Gastrocnemius medialis (tissue), 4 donors: ENCODE data around the gene HIVEP3. TPM values are rescaled to one million over a fixed set of nuclear protein-coding genes. Genes with fewer than 3 reads are reported as not detected.

Source experiments
- ATAC-seq, 2 donors: fragments of 150-250 bp; one replicate each; pipeline ENCODE4 v1.9.1; 2016
- DNase-seq, 2 donors: peaks; one replicate each; pipeline ENCODE4 v3.0.0-alpha.2; 2019
- H3K27ac ChIP-seq, 4 donors: fragments of 200-600 bp; sonication (generic); 1 replicate in 1 of 4; 2 replicates in 3 of 4; pipeline ENCODE4 v1.5.1; 2016 to 2018; ENCODE audit warnings: mild to moderate bottlenecking in 2 of 4, moderate library complexity in 1 of 4
- H3K27me3 ChIP-seq, 3 donors: fragments of 200-600 bp; sonication (generic) in 2 of 3; 1 replicate in 1 of 3; 2 replicates in 2 of 3; pipeline versions ENCODE4 v1.5.1 to v1.6.0; 2016 to 2019; ENCODE audit warnings: mild to moderate bottlenecking in 1 of 3, moderate library complexity in 1 of 3
- H3K36me3 ChIP-seq, 2 donors: fragments of 200-600 bp; sonication (generic) in 1 of 2; one replicate each; pipeline ENCODE4 v1.5.1; 2017 to 2018
- H3K4me1 ChIP-seq, 2 donors: fragments of 200-600 bp; sonication (generic) in 1 of 2; one replicate each; pipeline ENCODE4 v1.5.1; 2016 to 2017; ENCODE audit warnings: mild to moderate bottlenecking in 2 of 2
- H3K4me3 ChIP-seq, 4 donors: fragments of 200-600 bp; sonication (generic) in 3 of 4; 1 replicate in 1 of 4; 2 replicates in 3 of 4; pipeline ENCODE4 v1.5.1; 2016 to 2019; ENCODE audit warnings: mild to moderate bottlenecking in 2 of 4
- H3K9me3 ChIP-seq, 3 donors: fragments of 200-600 bp; sonication (generic) in 2 of 3; 1 replicate in 1 of 3; 2 replicates in 2 of 3; pipeline ENCODE4 v1.5.1; 2016 to 2019
- CTCF ChIP-seq, 5 experiments: fragments of 450-650 bp in 3 of 5; fragments of 200-600 bp in 2 of 5; sonication (generic) in 2 of 5; IDR thresholded peaks in 4 of 5; conservative IDR thresholded peaks in 1 of 5; 1 replicate in 4 of 5; 2 replicates in 1 of 5; pipeline ENCODE4 v1.5.1; 2016 to 2019; ENCODE audit warnings: antibody characterized with exemption in 5 of 5, mild to moderate bottlenecking in 3 of 5, moderate library complexity in 3 of 5
- POLR2A ChIP-seq, 2 donors: fragments of 450-650 bp; IDR thresholded peaks; one replicate each; pipeline ENCODE4 v1.6.1; 2017; ENCODE audit warnings: antibody characterized with exemption in 2 of 2, mild to moderate bottlenecking in 2 of 2, moderate library complexity in 2 of 2
- in situ Hi-C, 4 donors: fragments of 200-750 bp; cut with MboI; loops; one replicate each; pipeline versions ENCODE4 v1.15.0 to v1.8.0; 2017; ENCODE audit warnings: low sequenced_read_pairs in 4 of 4
- intact Hi-C: fragments of 100-400 bp; cut with DNase I; formaldehyde crosslinking; loops from one replicate; pipeline ENCODE4 v1.15.1; 2023; ENCODE audit warnings: low total_unique reads
- total RNA-seq, 4 donors: library from RNA; depleted of rRNA; stranded (reverse); fragments of >200 nt; gene quantifications; one replicate each; pipeline versions ENCODE4 v1.1.0 to v1.2.3, GENCODE V29; 2016

HIVEP3 gene
- total RNA-seq, 4 donors from 2014 or later: 0.80 to 1.8 (median 1.3) TPM

- intact Hi-C loops: no loop called here
- ATAC-seq: no peak
- TF ChIP-seq POLR2A (IDR thresholded peaks at IDR 0.05) (no peak), CTCF (IDR thresholded peaks at IDR 0.05 in 4 of 5, conservative IDR thresholded peaks at IDR 0.05 in 1 of 5) (no peak)
Observed at GRCh38 chr1:41939194-41939593, 20.5 kb upstream of the HIVEP3 start.

GRCh38 chr1:41936107-41936506 is 17.4 kb upstream of the HIVEP3 start:
- Histone ChIP-seq H3K9me3 (no peaks in the 10 kb centered on the region), H3K36me3 (no peaks in the 10 kb centered on the region), H3K27me3 (no peaks in the 10 kb centered on the region), H3K4me1 (no peaks in the 10 kb centered on the region), H3K4me3 (no peak overlapping the region), H3K27ac (no peak overlapping the region)
- DNase-seq: no peak
- intact Hi-C loops (no loop called here), in situ Hi-C loops (no loop called here)
- no peak for ATAC-seq
- TF ChIP-seq POLR2A (IDR thresholded peaks at IDR 0.05): no peak
- no peak for TF ChIP-seq CTCF (IDR thresholded peaks at IDR 0.05 in 4 of 5, conservative IDR thresholded peaks at IDR 0.05 in 1 of 5)

More at GRCh38 chr1:41939194-41939593, 20.5 kb upstream of the HIVEP3 start:
- Histone ChIP-seq H3K4me1 (no peaks in the 10 kb centered on the region), H3K36me3 (no peaks in the 10 kb centered on the region), H3K27ac (no peak overlapping the region), H3K27me3 (no peaks in the 10 kb centered on the region), H3K4me3 (no peak overlapping the region), H3K9me3 (no peaks in the 10 kb centered on the region)
- no peak for DNase-seq
- in situ Hi-C loops: no loop called here

DNA sequence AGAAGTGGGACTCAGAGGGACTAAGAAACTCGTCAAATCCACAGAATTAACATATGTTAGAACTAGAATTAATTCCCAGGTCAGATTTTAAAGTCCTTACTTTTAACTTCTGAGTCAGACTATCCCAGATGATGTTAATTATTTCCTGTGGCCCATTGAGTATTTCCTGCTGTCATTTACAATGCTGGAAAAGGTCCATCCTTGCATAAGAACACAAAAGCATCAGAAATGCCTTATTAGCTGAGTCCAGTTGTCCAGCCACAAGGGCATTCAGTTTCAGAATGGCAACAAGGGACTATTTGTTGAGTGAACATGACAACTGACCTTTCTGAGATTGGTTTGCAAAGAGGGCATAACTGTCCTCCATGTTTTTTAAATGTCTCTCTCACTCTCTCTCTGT is 16.5 kb upstream of the HIVEP3 start:
- ATAC-seq: no peak

GRCh38 chr1:41933106-41933505 is 14.4 kb upstream of the HIVEP3 start:
- in situ Hi-C loops (no loop called here), intact Hi-C loops (no loop called here)
- no peaks in the 10 kb centered on the region for H3K27me3 ChIP-seq
- no peaks in the 10 kb centered on the region for H3K4me1 ChIP-seq
- H3K36me3 ChIP-seq: no peaks in the 10 kb centered on the region
- no peak overlapping the region for H3K4me3 ChIP-seq
- TF ChIP-seq CTCF (IDR thresholded peaks at IDR 0.05 in 4 of 5, conservative IDR thresholded peaks at IDR 0.05 in 1 of 5) (no peak), POLR2A (IDR thresholded peaks at IDR 0.05) (no peak)
- ATAC-seq (no peak), DNase-seq (no peak)
- no peaks in the 10 kb centered on the region for H3K9me3 ChIP-seq
- H3K27ac ChIP-seq: no peak overlapping the region

More for the DNA sequence above, 16.5 kb upstream of the HIVEP3 start:
- Histone ChIP-seq H3K27me3 (no peaks in the 10 kb centered on the region), H3K4me3 (no peak overlapping the region), H3K27ac (no peak overlapping the region), H3K36me3 (no peaks in the 10 kb centered on the region), H3K9me3 (no peaks in the 10 kb centered on the region), H3K4me1 (no peaks in the 10 kb centered on the region)
- no peak for TF ChIP-seq CTCF (IDR thresholded peaks at IDR 0.05 in 4 of 5, conservative IDR thresholded peaks at IDR 0.05 in 1 of 5)
- no peak for TF ChIP-seq POLR2A (IDR thresholded peaks at IDR 0.05)
- in situ Hi-C loops (no loop called here), intact Hi-C loops (no loop called here)
- DNase-seq: no peak

DNA sequence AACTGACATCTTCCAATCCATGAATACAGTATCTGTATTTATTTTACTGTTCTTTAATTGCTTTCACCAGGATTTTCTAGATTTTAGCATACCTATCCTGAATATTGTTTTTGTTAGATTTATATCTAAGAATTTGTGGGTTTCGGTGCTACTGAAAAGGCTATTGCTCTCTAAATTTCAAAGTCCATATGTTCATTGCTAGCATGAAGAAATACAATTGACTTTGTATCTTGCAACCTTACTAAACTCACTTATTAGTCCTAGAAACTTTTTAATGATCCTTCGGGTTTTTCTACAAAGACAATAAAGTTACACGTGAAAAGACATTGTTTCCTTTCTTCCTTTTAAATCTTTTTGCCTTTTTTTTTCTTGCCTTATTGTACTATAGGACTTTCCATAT is 12.9 kb upstream of the HIVEP3 start:
- Histone ChIP-seq H3K9me3 (no peaks in the 10 kb centered on the region), H3K4me1 (no peaks in the 10 kb centered on the region), H3K27me3 (no peaks in the 10 kb centered on the region), H3K27ac (no peak overlapping the region), H3K36me3 (no peaks in the 10 kb centered on the region), H3K4me3 (no peak overlapping the region)
- in situ Hi-C loops: no loop called here
- DNase-seq (no peak), ATAC-seq (no peak)
- intact Hi-C loops: no loop called here
- TF ChIP-seq CTCF (IDR thresholded peaks at IDR 0.05 in 4 of 5, conservative IDR thresholded peaks at IDR 0.05 in 1 of 5): no peak
- no peak for TF ChIP-seq POLR2A (IDR thresholded peaks at IDR 0.05)
